H1 (cell line): ENCODE data around the gene MAP4K1. TPM values are rescaled to one million over a fixed set of nuclear protein-coding genes. Genes with fewer than 3 reads are reported as not detected.

ENCODE experiments used
- CTCF ChIA-PET: fragments of 300-600 bp; sonication (Branson Sonifier 250); formaldehyde crosslinking; loops from one replicate; lab custom pipeline; 2021; ENCODE audit not compliant: partially characterized antibody; lab: Charles Lee
- POLR2A ChIA-PET: fragments of 300-600 bp; sonication (Branson Sonifier 250); formaldehyde crosslinking; loops from one replicate; lab custom pipeline; 2021; ENCODE audit warnings: inconsistent platforms; ENCODE audit not compliant: partially characterized antibody; lab: Charles Lee
- DNase-seq, 2 experiments: peaks; one replicate each; pipeline versions ENCODE4 v3.0.0 to v3.0.0-alpha.2; 2010 to 2022; ENCODE audit warnings: low spot score in 2 of 2, low read depth in 1 of 2, mixed read lengths in 1 of 2
- FAIRE-seq: peaks from 2 replicates; lab custom pipeline; 2011; peaks lifted over from hg19 to GRCh38; lab: Jason Lieb, UNC
- H2AFZ ChIP-seq: 2 replicates; pipeline ENCODE4 v1.8.1; 2012; ENCODE audit warnings: low read length, inconsistent platforms
- H2AK5ac ChIP-seq: 2 replicates; pipeline ENCODE4 v1.6.1; 2013; ENCODE audit warnings: low read depth, low read length
- H2BK120ac ChIP-seq: replicated peaks from 2 replicates; pipeline ENCODE3; 2013; ENCODE audit warnings: low read depth, low read length, inconsistent platforms
- H2BK12ac ChIP-seq: 2 replicates; pipeline ENCODE4 v1.6.1; 2013; ENCODE audit warnings: low read depth, low read length
- H2BK15ac ChIP-seq: 2 replicates; pipeline ENCODE4 v1.6.1; 2013; ENCODE audit warnings: low read length
- H2BK20ac ChIP-seq: 2 replicates; pipeline ENCODE4 v1.6.1; 2013; ENCODE audit warnings: low read length
- H2BK5ac ChIP-seq: 2 replicates; pipeline ENCODE4 v1.6.1; 2013; ENCODE audit warnings: low read depth, low read length
- H3K14ac ChIP-seq: 2 replicates; pipeline ENCODE4 v1.6.1; 2013; ENCODE audit warnings: inconsistent platforms; ENCODE audit not compliant: insufficient read length
- H3K18ac ChIP-seq: 2 replicates; pipeline ENCODE4 v1.6.1; 2013; ENCODE audit warnings: low read length; ENCODE audit errors: extremely low read depth
- H3K23ac ChIP-seq: 2 replicates; pipeline ENCODE4 v1.6.1; 2013; ENCODE audit warnings: inconsistent platforms; ENCODE audit not compliant: insufficient read length
- H3K23me2 ChIP-seq: 2 replicates; pipeline ENCODE4 v1.6.1; 2013; ENCODE audit warnings: low read depth, low read length
- H3K27ac ChIP-seq: 2 replicates; pipeline ENCODE4 v1.6.1; 2011; ENCODE audit warnings: low read depth, low read length, inconsistent platforms
- H3K27me3 ChIP-seq, 4 experiments: replicated peaks in 1 of 4; 1 replicate in 1 of 4; 2 replicates in 3 of 4; pipeline versions ENCODE4 v1.6.1 to v1.8.1; 2011 to 2013; ENCODE audit warnings: low read length in 3 of 4, mild to moderate bottlenecking in 3 of 4, inconsistent platforms in 2 of 4, mixed read lengths in 2 of 4, moderate library complexity in 1 of 4; ENCODE audit not compliant: control insufficient read depth in 3 of 4, insufficient read depth in 3 of 4; ENCODE audit errors: extremely low read depth in 1 of 4
- H3K36me3 ChIP-seq, 4 experiments: 2 replicates each; pipeline versions ENCODE4 v1.6.1 to v1.8.1; 2011 to 2013; ENCODE audit warnings: mild to moderate bottlenecking in 4 of 4, low read length in 3 of 4, moderate library complexity in 2 of 4, control low read depth in 1 of 4, inconsistent platforms in 1 of 4; ENCODE audit not compliant: insufficient read depth in 4 of 4, control insufficient read depth in 2 of 4
- H3K4ac ChIP-seq: replicated peaks from 2 replicates; pipeline ENCODE3; 2013; ENCODE audit warnings: low read length, low read depth, mixed read lengths, inconsistent platforms; ENCODE audit not compliant: insufficient read length
- H3K4me1 ChIP-seq, 4 experiments: replicated peaks in 1 of 4; 1 replicate in 1 of 4; 2 replicates in 3 of 4; pipeline versions ENCODE4 v1.6.1 to v1.8.1; 2011 to 2013; ENCODE audit warnings: low read length in 3 of 4, inconsistent platforms in 2 of 4, mixed read lengths in 1 of 4; ENCODE audit not compliant: insufficient read depth in 4 of 4, control insufficient read depth in 3 of 4
- H3K4me2 ChIP-seq, 2 experiments: 2 replicates each; pipeline versions ENCODE4 v1.6.1 to v1.8.1; 2011 to 2013; ENCODE audit warnings: low read depth in 2 of 2, low read length in 2 of 2, control low read depth in 1 of 2, inconsistent platforms in 1 of 2, mild to moderate bottlenecking in 1 of 2; ENCODE audit not compliant: insufficient read depth in 1 of 2
- H3K4me3 ChIP-seq, 4 experiments: fragments of 200-600, 300-600 bp in 1 of 4; sonication (generic), shearing (Covaris generic), sonication (Bioruptor Twin) in 1 of 4; 2 replicates each; pipeline versions ENCODE4 v1.5.1 to v1.8.1; 2011 to 2016; ENCODE audit warnings: low read length in 4 of 4, low read depth in 3 of 4, control low read depth in 2 of 4, inconsistent platforms in 2 of 4, mild to moderate bottlenecking in 2 of 4, mixed read lengths in 1 of 4, moderate library complexity in 1 of 4; ENCODE audit not compliant: insufficient read depth in 2 of 4; ENCODE audit errors: extremely low read depth in 1 of 4
- H3K56ac ChIP-seq: replicated peaks from 2 replicates; pipeline ENCODE3; 2013; ENCODE audit warnings: low read depth, mild to moderate bottlenecking, mixed read lengths, low read length, inconsistent platforms; ENCODE audit not compliant: insufficient read length
- H3K79me1 ChIP-seq: 2 replicates; pipeline ENCODE4 v1.6.1; 2013; ENCODE audit warnings: low read depth, low read length, control low read depth
- H3K79me2 ChIP-seq, 2 experiments: 2 replicates each; pipeline versions ENCODE4 v1.6.1 to v1.8.1; 2012 to 2013; ENCODE audit warnings: low read length in 2 of 2, mild to moderate bottlenecking in 2 of 2, inconsistent platforms in 1 of 2; ENCODE audit not compliant: insufficient read depth in 2 of 2, control insufficient read depth in 1 of 2
- H3K9ac ChIP-seq, 4 experiments: replicated peaks in 1 of 4; 1 replicate in 1 of 4; 2 replicates in 3 of 4; pipeline versions ENCODE4 v1.6.1 to v1.8.1; 2011 to 2013; ENCODE audit warnings: low read depth in 3 of 4, low read length in 3 of 4, control low read depth in 2 of 4, mild to moderate bottlenecking in 2 of 4, moderate library complexity in 2 of 4, inconsistent platforms in 1 of 4; ENCODE audit errors: extremely low read depth in 1 of 4
- H3K9me3 ChIP-seq, 2 experiments: 2 replicates each; pipeline versions ENCODE4 v1.6.1 to v1.8.1; 2012 to 2013; ENCODE audit warnings: mild to moderate bottlenecking in 2 of 2, moderate library complexity in 2 of 2, control low read depth in 1 of 2, inconsistent platforms in 1 of 2, low read depth in 1 of 2, low read length in 1 of 2, mixed read lengths in 1 of 2; ENCODE audit not compliant: insufficient read depth in 2 of 2
- H4K20me1 ChIP-seq, 2 experiments: replicated peaks in 1 of 2; 2 replicates each; pipeline versions ENCODE3 to v1.8.1; 2011 to 2013; ENCODE audit warnings: inconsistent platforms in 2 of 2, low read length in 2 of 2, mild to moderate bottlenecking in 1 of 2; ENCODE audit not compliant: insufficient read depth in 2 of 2, control insufficient read depth in 1 of 2
- H4K5ac ChIP-seq: 2 replicates; pipeline ENCODE4 v1.6.1; 2013; ENCODE audit warnings: low read length, low read depth, mixed read lengths, inconsistent platforms; ENCODE audit not compliant: insufficient read length
- H4K8ac ChIP-seq: 2 replicates; pipeline ENCODE4 v1.8.0; 2013; ENCODE audit warnings: mild to moderate bottlenecking, moderate library complexity, low read length, inconsistent platforms; ENCODE audit not compliant: insufficient read depth; ENCODE audit errors: extremely low read depth
- H4K91ac ChIP-seq: replicated peaks from 2 replicates; pipeline ENCODE3; 2013; ENCODE audit warnings: low read length, mixed read lengths, inconsistent platforms; ENCODE audit not compliant: insufficient read length
- CTCF ChIP-seq, 3 experiments: IDR thresholded peaks; 1 replicate in 2 of 3; 2 replicates in 1 of 3; pipeline versions ENCODE4 v1.5.1 to v1.6.1; 2011; ENCODE audit warnings: low read length in 3 of 3, mild to moderate bottlenecking in 3 of 3, inconsistent platforms in 2 of 3, low read depth in 1 of 3, moderate library complexity in 1 of 3; ENCODE audit not compliant: insufficient read depth in 1 of 3; ENCODE audit errors: control extremely low read depth in 1 of 3
- HDAC2 ChIP-seq, 2 experiments: fragments of 300-600 bp in 1 of 2; sonication (generic) in 1 of 2; IDR thresholded peaks; 2 replicates each; pipeline ENCODE4 v1.6.1; 2011 to 2012; ENCODE audit warnings: low read depth in 2 of 2, low read length in 2 of 2, mild to moderate bottlenecking in 2 of 2, moderate library complexity in 2 of 2, borderline replicate concordance in 1 of 2, inconsistent platforms in 1 of 2
- KDM5A ChIP-seq: fragments of 200-600 bp; IDR thresholded peaks from 2 replicates; pipeline ENCODE4 v1.7.1; 2012; ENCODE audit warnings: mild to moderate bottlenecking, low read length, inconsistent platforms, mixed read lengths
- POLR2A ChIP-seq, 2 experiments: IDR thresholded peaks; 1 replicate in 1 of 2; 2 replicates in 1 of 2; pipeline ENCODE4 v1.6.1; 2011; ENCODE audit warnings: low read depth in 2 of 2, low read length in 2 of 2, mild to moderate bottlenecking in 2 of 2; ENCODE audit errors: control extremely low read depth in 1 of 2
- SUZ12 ChIP-seq: fragments of 200-600 bp; sonication (generic); IDR thresholded peaks from 2 replicates; pipeline ENCODE4 v1.6.1; 2012; ENCODE audit warnings: mild to moderate bottlenecking, inconsistent platforms, low read length, moderate library complexity, mixed read lengths
- WGBS, 2 experiments: shearing (Covaris generic) in 1 of 2; methylation state at CpG; one replicate each; pipeline versions ENCODE4 v1.1.6 to v1.1.7; 2013 to 2015; ENCODE audit warnings: low lambda C conversion rate in 2 of 2, mixed read lengths in 2 of 2, inconsistent platforms in 1 of 2, low coverage in 1 of 2, missing lambda C conversion rate in 1 of 2; ENCODE audit not compliant: insufficient replicate concordance in 2 of 2, insufficient coverage in 1 of 2, insufficient read length in 1 of 2; ENCODE audit errors: extremely low coverage in 1 of 2, missing lambda C conversion rate in 1 of 2; 5-methylcytosine and 5-hydroxymethylcytosine counted together
- polyA plus RNA-seq, 7 experiments: library from polyadenylated mRNA; depleted of rRNA in 3 of 7; stranded (reverse) in 5 of 7; unstranded in 2 of 7; fragments of >200 nt in 5 of 7; fragments of 200-250 nt in 2 of 7; gene quantifications; 1 replicate in 5 of 7; 2 replicates in 1 of 7; 4 replicates in 1 of 7; pipeline versions ENCODE4 v1.2.1 to v1.2.3, GENCODE V29; 2011 to 2013; ENCODE audit warnings: missing spikeins in 2 of 7, mixed read lengths in 2 of 7
- total RNA-seq: library from RNA; stranded (reverse); fragmentation: NEBNext Ultra II Directional; extraction: Animal tissue kit (Norgen Biotek cat#: 25700); gene quantifications from 2 replicates; pipeline ENCODE4 v1.2.1, GENCODE V29; 2021

MAP4K1 gene
- total and polyA plus RNA-seq, 2 of the 8 experiments (the other 6 are each of a cell fraction or from before 2014, with no cell fraction given), result 9.0 to 10.4 TPM

DNA sequence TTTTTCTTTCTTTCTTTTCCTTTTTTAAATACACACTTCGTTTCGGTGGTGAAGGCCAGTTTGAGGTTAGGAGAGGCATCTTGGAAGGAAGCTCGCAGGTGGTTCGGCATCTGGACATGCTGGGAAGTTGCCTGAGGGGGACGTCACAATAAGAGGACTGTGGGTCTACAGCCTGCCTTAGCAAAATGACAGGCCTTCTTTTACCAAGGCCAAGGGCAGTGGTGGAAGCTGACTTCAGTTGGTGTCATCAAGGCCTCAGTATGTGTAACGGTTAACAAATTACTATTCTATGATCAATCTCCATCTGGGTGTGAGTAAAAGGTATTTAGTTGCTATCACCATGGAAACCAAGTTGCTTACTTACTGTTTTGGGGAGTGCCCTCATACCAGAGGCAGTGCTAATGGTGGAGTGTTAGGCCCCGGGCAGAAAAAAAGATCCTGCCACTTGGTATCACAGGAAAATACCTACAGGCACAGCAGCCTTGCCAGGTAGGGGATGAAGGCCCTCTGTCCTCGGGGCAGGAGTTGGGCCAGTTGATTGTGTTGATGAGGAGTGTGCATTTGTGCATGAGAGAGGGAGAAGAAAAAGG, 40.0 kb upstream of the MAP4K1 start:
- Histone ChIP-seq H2BK12ac (no peak overlapping the region), H2BK15ac (no peak overlapping the region), H3K4me3 (no peak overlapping the region), H3K14ac (no peak overlapping the region), H3K27me3 (no peaks in the 10 kb centered on the region), H4K8ac (no peak overlapping the region), H2BK20ac (no peak overlapping the region), H3K18ac (no peak overlapping the region), H3K79me1 (peaks cover 21% of the 10 kb centered on the region), H4K5ac (no peak overlapping the region), H2AK5ac (peak overlapping the region; percentile 53; the same call in 1 of the 2 replicates), H3K9ac (peak overlapping the region in 1 of 4 experiments; percentile 53; a peak in 3 of 7 replicates), H2AFZ (no peak overlapping the region), H2BK120ac (no peak overlapping the region), H3K4ac (no peak overlapping the region), H3K23ac (no peak overlapping the region), H3K9me3 (no peaks in the 10 kb centered on the region), H3K79me2 (peaks cover 32 to 97% of the 10 kb centered on the region in 2 experiments), H3K27ac (peak overlapping the region; percentile 13; the same call in 1 of the 2 replicates), H2BK5ac (no peak overlapping the region), H3K56ac (no peak overlapping the region), H4K91ac (no peak overlapping the region), H4K20me1 (peaks cover 22 to 45% of the 10 kb centered on the region in 2 experiments), H3K4me1 (peaks cover 16 to 34% (median 25%) of the 10 kb centered on the region in 4 experiments), H3K36me3 (peaks cover 0 to 4% (median 0%) of the 10 kb centered on the region in 4 experiments; a peak in 2 of 8 replicates), H3K4me2 (peak overlapping the region in 1 of 2 experiments; percentile 31; a peak in 1 of 4 replicates), H3K23me2 (no peaks in the 10 kb centered on the region)
- DNase-seq (no peak), FAIRE-seq (no peak)
- CTCF ChIA-PET, result interaction anchor here (0.6 to 2.6 kb wide), 5 partner anchors 10 to 65 kb away, joined by 3 to 8 read pairs (median 6); partner anchors contain the start of gene ACTN4
- TF ChIP-seq POLR2A (IDR thresholded peaks at IDR 0.05; ENCODE audit: control extremely low read depth in 1 of 2, low read depth in 2 of 2, low read length in 2 of 2) (0 out of 3 replicates have a peak, but pooled peaks of 1 of the 2 experiments have one; percentile 1), SUZ12 (no peak), CTCF (IDR thresholded peaks at IDR 0.05; ENCODE audit: control extremely low read depth in 1 of 3, insufficient read depth in 1 of 3, low read depth in 1 of 3, low read length in 3 of 3) (no peak), HDAC2 (IDR thresholded peaks at IDR 0.05; ENCODE audit: borderline replicate concordance in 1 of 2, low read depth in 2 of 2, low read length in 2 of 2) (no peak), KDM5A (no peak)
- POLR2A ChIA-PET, result interaction anchor here (2.5 to 21.5 kb wide), 4 partner anchors 9 to 28 kb away, joined by 16 to 495 read pairs (median 197); partner anchors contain the start of gene ACTN4
- 85% methylated on average over 8 of the region's 8 CpGs; no CpG with 5 or more reads in 1 of the 2 experiments for WGBS, 2 experiments
